GM19438 (cell line): ENCODE data around the gene SNUPN.
"Not testable (repeated sequence)": the region's sequence is repeated elsewhere in the genome, so short reads cannot be mapped to it uniquely, and the experiment has no call there.

ENCODE experiments used
- ATAC-seq: cut with Tn5 transposase; IDR thresholded peaks from one replicate; pipeline ENCODE4 v1.9.1; 2021; ENCODE audit warnings: low read depth; ENCODE audit not compliant: unreplicated experiment

The SNUPN gene

DNA sequence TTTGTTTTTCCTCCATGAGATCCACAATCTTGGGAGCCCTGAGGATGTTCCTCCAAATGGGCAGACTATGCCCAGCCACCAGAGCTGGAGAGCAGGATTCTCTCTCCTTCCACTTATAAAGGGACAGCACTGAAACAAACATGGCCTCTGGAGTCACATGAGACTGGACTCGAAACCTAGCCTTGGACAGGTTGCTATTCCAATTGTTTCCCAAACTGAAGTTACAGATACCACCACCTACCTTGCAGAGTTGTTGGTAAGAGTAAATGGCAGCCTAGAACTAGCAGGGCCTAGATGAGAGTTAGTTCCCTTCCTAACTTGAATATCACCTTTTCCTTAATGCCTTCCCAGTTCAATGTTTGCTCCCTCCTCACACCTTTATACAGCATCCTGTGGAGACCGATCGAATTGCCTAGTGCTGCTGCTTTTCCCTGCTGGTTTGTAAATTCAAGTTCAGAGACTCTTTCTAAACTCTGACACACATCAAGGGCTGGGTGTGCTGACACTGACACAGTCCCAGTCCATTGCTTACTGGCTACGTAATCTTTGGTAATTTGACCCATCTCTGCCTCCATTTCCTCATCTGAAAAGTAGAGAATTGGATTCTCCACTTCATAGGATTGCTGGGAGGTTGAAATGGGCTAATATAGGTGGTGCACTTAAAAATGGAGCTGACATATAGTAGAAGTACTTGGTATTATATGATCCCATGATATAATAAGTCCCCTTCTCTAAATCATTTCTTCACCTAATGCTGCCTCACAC, 11.9 kb upstream of the SNUPN start:
- no peak for ATAC-seq

DNA sequence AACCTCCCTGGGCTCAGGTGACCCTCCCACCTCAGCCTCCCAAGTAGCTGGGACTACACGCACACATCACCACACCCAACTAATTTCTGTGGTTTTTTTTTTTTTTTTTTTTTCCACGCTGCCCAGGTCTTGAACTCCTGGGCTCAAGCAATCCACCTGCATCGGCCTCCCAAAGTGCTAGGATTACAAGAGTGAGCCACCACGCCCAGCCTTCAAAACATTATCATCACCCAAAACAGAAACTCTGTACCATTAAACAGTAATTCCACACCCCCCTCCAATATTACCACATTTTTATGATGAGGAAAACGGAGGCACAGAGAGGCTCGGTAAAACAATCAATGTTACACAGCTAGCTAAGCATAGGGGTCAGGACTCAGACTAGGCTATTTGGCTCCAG, 10.5 kb upstream of the SNUPN start:
- ATAC-seq: no peak

DNA sequence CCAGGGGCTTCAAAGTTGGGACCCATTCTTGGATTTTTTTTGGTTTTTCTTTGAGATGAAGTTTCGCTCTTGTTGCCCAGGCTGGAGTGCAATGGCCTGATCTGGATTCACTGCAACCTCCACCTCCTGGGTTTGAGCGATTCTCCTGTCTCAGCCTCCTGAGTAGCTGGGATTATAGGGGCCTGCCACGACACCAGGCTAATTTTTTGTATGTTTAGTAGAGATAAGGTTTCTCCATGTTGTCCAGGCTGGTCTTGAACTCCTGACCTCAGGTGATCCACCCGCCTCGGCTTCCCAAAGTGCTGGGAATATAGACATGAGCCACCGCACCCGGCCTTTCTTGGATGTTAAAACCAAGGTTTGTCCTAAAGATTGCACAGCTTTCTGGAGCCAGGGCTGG, 8.4 kb upstream of the SNUPN start:
- ATAC-seq: not testable (repeated sequence)

DNA sequence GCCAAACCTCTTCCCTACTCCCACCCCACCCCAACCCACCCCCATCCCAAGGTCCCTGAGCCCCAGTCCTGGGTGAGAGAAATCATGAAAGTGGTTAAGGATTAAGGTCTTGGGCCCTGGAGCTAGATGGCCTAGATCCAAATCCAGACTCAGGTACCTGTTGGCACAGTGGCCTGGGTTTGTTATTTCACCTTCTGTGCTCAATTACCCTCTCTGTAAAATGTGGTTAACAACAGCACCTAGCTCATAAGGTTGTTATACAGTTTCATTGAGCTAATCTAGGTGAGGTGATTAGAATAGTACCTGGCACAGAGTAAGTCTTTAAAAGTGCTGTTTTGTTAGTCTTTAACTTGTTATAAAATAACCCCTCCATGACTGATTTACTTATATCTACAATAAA, 6.4 kb upstream of the SNUPN start:
- no peak for ATAC-seq

DNA sequence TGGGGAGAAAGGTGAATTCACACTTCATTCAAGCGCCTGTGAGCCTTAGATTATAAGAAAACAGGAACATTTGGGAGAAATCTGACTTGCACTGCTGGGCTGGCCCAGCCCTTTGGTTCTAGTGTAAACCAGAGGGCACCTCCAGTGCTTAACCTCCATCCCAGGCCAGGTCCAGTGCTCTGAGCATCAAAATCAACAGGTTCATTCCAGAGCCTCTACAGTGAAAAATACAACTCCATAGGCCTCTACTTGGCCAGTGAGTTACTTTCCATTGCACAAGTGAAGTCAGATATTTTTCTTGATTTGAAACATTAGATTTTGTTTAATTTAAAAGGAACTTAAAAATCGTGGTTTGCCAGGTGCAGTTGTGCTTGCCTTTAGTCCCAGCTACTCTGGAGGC, 3.0 kb downstream of the SNUPN start:
- no peak for ATAC-seq

DNA sequence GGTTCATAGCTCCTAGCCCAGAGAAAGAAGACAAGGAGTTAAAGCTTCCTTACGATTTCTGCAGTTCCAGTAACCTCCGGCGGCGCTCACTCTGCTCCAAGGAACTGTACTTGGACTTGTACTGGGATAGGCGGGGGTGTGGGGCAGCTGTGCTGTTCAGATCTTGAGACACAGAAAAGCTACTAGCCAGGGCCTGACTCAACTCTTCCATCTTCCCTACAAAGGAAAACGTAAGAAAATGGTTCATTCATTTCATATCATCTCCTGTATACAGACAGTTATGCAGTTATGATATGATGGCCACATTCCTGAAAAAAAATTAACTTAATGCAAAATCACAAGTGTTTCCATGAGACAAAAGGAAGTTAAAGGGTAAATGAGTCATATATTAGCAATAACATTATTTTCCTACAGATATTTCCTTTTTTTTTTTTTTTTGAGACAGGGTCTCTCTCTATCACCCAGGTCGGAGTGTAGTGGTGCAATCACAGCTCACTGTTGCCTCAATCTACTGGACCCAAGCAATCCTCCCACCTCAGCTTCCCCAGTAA, 4.6 kb downstream of the SNUPN start:
- no peak for ATAC-seq

DNA sequence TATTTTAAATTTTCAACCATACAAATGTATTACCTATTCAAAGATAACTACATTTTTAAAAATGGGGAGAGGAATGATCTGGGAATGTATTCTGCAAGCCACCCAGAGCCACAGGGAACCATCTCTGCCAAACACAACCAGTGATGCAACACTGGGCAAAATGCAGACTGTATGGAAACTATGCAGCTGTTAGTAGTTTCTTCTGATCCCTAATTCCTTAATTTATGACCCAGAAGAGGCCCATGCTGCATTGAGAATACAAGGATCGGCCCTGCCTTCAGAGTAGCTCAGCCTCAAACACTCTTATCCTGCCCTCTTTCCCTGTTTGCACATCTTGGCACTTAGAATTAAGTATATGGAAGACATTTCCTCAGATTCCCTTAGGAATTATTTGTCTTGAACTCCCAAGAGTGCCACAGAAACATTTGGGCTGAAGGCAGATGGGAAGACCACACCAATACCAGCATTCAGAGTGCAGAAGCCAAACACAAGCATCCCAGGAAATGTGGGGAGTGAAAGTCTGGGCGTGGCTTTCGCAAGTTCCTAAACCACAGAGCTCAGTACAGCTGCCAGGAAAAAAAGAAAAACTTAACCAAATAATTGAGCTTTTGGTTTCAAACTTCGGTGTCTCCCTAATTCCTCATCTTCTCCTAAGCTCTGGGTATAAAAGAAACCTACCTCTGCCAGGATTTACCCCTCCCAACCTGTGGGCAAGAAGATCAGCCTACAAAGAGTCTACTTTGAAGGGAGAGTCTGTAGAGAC, 5.3 kb downstream of the SNUPN start:
- no peak for ATAC-seq

DNA sequence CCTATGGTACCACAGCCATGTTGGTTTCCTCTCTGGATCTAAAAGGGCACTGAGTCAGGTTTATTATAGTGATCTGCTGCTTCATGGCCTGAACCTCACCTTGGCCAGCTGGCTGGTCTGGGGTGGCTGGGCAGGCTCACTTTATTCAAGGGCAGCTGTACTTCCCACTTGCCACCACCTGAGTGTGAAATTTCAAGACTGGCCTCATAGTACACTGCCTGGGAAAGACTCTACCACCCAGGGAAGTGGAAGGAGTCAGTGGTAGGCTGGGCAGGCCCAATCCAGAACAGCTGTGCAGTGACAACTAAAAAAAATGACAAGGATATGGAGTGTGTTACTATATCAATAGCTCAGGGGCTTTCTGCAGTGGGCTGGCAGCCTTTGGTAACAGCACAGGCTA, 8.8 kb downstream of the SNUPN start:
- ATAC-seq: no peak

DNA sequence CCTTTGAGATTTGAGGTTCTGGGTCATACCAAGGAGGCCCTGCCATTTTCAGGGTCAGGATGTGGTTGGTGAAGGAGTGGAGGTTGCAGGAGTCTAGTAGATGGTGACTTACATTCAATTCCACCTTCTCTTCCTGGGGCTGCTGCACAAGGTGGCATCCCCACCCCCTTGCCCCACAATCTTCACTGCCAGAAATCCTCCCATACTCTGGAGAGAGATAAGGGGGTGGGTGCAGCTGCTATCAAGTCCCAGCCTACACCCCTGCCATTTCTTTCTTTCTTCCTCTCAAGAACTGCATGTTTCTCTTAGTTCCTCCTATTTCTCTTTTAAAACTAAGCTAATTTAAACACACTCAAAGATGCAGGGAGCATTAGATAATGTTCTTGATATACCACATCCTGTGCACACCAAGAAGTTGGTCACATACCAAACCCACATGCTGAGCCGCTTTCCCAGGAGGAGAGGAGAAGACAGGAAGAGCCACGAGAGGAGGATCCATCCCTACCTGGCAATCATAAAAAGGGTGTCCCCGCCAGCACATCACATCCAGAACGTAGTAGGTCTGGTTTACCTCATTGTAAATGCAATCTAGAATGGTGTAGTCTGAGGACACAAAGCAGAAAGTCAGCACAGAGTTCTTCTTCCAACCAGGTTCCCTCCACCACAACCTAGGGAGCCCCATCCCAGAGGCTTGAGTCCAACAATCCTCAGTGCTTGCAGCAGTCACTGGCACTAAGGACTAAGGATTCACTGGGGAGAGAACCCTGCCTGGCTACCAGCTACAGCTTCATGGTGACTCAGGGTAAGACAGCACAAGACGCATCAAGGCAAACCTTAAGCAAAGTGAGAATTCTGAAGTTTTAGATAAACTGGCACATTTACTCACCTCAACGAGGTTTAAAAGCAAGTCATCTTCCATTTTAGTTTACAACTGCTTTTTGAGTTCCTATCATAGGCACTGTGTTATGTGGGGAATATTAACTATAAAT, 18.5 kb downstream of the SNUPN start:
- no peak for ATAC-seq

DNA sequence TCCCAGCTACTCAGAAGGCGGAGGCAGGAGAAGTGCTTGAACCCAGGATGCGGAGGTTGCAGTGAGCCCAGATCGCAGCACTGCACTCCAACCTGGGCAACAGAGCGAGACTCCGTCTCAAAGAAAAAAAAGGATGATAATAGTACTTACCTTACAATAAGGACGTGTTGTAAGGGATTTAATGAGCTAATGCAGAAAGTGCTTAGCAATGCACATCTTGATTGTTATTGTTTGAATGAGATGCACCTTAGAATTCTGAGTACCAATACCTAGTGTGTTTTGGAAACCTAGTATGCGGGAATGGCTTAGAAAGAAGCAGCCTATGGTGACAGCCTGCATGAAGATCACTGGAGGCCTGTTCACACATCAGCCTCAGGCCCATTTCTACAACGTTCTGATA, 19.5 kb downstream of the SNUPN start:
- no peak for ATAC-seq

DNA sequence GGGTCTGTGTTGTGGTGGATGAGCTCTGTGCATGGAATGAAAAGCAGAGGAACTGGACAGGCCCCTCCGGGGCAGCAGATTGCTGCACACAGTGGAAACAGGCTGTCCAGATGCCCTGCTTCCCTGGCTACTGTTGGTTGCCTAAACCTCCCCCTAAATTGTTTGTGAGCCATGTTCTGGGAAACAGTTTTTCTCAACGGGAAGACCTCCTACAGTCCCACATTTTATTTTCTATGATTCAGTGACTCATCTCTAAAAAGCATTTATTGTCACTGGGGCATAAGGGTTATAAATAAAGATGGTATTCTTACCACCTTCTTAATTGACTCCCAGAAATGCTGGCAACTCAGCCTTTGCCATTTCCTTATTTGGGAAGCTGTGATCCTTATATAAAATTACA, 26.1 kb downstream of the SNUPN start:
- ATAC-seq: no peak

DNA sequence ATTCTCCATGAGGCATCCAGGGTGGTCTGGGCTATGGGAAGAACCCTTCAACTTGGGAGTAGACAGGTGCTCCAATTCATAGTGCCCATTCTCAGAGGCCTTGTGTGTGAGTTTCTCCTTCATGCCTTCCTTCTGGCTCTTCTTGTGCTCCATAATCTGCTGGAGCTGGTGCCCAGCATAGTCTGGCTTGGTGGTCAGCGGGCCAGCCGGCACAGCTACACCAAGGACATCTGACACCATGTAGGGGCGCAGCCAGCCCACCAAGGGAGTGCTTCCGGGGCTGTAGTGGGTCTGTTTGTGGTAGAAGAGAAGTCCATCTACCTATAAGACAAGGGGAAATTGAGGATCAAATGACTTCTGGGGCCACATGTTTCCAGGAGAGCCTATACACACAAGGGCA, 27.2 kb downstream of the SNUPN start:
- ATAC-seq: no peak

DNA sequence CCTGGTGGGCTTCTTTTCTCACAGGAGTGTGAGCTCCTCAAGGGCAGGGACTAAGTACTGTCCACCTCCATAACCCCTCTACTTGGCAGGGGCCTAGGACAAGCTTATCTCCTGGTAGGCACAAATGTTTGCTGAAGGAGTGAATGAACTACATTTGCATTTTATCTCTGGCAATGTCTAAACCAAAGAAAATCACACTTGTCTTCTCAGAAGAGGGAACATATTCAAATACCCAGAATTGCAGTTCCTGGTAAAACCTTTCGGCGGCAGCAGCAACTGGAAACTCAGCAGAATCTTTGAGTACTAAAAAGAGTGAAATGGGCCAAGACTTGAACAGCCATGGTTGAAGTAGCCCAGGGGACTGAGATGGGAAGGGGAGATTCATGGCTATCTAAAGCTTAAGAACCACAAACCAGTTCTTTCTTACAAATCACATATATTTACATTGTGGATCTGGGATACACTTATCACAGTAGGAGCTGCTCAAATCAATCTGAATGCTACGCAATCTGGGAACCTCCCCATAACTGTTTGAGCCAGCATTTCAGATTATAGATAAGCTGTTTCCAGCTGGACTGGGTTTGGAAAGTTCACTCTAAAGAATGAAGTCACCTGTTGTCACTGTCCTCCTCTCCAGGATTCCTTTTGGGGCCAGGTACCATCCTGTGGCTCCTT, 27.7 kb downstream of the SNUPN start:
- ATAC-seq: no peak

DNA sequence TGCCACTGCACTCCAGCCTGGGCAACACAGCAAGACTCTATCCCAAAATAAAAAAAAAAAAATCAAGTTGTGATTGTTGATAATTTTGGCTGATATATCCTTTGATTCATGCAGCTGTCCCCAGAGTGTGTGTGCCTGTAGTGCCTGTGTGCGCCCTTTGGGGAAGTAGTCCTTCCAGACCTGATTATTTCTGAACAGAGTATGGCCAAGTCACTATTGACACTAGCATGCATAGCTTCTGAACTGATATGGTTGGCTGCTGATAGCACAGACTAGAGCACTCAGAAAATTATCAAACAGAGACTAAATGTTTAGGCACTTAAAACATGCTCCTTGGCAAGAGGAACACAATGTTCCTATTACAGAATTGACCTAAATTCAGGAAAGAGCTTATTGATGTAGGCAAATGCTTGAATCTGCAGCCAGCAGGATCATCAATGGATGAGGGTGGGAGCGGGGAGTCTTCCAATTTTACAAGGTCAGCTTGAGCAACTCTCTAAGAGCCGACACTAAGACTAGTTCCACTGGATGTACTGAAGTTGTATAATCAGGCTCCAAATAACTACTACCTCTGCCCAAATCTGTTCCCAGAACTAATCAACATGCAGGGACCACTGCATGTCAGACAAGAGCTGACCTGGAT, 28.7 kb downstream of the SNUPN start:
- no peak for ATAC-seq

DNA sequence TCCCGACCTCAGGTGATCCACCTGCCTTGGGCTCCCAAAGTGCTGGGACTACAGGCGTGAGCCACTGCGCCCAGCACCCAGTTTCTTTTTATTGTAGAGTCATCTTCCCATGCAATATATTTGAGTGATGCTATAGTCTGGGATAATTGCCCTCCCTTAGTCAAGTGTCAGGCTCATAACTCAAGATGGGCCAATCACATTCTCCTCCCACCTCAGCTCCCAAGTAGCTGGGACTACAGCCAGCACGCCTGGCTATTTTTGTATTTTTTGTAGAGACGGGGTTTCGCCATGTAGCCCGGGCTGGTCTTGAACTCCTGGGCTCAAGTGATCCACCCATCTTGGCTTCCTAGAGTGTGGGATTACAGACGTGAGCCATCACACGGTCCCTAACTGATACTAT, 31.2 kb downstream of the SNUPN start:
- no peak for ATAC-seq

DNA sequence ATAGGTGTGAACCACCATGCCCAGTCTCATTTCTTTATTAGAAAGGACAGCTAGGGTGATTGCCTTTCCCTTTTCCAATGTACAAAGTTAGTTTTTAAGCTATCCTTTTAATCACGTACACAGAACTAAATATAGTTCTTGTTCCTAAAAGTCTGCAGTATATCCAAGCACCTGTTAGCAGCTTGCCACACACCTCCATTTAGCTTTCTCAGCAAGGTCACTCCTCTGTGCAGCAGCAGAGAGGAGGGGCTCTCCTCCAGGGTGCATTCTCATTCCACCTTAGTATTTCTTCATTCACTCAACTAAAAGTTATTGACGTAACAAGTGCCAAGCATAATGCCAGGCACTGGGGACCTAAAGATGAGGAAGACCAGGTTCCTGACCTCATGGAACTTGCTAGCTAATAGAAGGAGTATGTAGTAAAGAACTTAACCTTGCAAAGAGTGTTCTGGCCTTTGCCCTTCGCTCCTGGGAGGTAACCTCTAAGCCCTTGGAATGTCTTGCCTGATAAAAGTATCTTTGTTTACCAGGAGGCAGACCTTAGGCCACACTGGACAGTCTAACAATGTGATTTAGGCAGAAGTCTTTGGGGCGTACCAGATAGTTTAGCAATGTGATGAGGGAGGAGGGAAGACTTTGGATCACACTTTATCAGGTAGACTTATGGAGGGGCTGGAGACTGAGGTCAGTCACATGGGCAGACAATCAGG, 33.7 kb downstream of the SNUPN start:
- no peak for ATAC-seq

DNA sequence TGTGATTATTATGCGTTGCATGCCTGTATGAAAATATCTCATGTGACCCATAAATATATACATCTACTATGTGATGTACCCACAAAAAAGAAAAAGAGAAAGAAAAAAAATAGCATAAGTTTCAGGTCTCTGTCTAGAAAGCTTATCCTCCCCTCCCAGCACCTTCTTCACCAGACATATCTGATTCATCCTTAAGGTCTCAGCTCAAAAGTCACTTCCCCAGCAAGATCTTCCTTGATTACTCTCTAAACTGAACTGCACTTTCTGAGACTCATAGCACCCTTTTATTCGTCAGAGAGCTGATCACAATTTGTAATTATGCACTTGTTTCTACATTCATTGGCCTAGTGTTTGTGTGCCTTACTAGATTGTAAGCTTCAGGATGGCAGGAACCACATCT, 35.3 kb downstream of the SNUPN start:
- ATAC-seq: no peak

DNA sequence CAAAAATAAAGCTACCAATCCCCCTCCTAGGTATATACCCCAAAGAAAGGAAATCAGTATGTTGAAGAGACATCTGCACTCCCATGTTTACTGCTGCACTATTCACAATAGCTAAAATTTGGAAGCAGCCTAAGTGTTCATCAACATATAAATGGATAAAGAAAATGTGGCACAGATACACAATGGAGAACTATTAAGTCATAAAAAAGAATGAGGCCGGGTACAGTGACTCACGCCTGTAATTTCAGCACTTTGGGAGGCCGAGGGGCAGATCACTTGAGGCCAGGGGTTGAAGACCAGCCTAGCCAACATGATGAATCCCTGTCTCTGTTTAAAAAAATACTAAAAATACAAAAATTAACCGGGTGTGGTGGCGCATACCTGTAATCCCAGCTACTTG, 36.5 kb downstream of the SNUPN start:
- ATAC-seq: no peak

DNA sequence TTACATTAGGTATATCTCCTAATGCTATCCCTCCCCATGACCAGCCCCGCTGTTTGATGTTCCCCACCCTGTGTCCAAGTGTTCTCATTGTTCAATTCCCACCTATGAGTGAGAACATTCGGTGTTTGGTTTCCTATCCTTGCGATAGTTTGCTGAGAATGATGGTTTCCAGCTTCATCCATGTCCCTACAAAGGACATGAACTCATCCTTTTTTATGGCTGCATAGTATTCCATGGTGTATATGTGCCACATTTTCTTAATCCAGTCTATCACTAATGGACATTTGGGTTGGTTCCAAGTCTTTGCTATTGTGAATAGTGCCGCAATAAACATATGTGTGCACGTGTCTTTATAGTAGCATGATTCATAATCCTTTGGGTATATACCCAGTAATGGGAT, 39.1 kb downstream of the SNUPN start:
- not testable (repeated sequence) for ATAC-seq
